Measurements from ENCODE around the gene SPTBN2. TPM values are rescaled to one million over a fixed set of nuclear protein-coding genes. Genes with fewer than 3 reads are reported as not detected.

SPTBN2 gene
- total RNA-seq = 3.2 TPM

DNA sequence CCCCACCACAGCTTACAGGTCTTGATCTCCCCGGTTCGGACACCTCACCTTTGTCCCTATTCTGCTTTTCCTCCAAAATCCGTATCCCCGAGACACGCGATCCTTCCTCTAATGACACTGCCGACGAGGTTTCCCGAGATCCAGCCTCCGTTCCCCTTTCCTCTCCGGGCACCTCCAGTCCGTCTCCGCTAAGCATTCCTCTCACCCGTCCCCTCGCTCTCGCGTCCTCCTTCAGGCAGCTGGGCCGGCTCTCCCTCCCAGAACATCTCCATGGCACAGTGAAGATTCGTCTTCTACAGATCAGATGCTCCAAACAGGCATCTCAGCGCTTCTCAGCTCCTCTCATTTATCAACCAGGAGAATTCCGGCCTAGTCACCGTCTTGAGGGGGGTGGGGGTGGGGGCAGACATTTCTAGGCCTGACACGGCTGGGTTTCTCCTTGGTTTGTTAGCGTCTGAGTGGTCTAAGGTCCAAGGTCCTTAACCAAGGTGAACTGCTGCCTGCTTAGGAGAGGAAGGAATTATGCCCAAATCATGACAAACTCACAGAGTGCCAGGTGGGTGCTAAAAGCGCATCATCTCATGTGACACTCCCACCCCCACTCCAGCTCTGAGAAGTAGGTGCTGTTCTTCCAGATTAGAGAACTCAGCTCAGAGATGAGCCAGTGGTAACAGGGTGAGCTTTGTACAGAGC is at the start of gene SPTBN2:
Gene SPTBN2, minus strand, starts transcription at position 524 of the 693 bp plus-strand sequence. CDS start 7,976 bp downstream, outside the sequence.
- intact Hi-C loops (cut with DNase I) = no loop called here
- H3K27me3 ChIP-seq = peaks cover 5% of the 10 kb centered on the region
- no peak within 1 kb of the TSS for H3K27ac ChIP-seq

DNA sequence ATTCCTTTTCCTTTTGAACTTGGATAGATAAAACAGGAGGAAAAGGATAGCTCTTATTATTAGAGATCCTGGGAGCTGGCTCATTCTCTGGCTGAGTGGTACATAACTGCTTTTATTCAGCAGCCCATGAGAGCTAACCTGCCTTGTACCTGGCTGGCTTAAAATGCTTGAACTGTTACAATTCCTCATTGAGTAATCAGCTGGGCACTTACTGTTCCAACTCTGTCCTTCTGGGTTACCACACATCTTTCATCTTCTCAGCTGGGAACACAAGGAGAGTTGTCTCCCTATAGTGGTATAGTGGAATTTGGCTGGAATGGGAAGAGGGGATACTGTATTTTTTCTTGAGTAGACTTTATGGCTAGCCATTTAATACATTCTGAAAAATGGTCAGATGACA is 39.8 kb upstream of the SPTBN2 start:
- TF ChIP-seq, protein P1, sequence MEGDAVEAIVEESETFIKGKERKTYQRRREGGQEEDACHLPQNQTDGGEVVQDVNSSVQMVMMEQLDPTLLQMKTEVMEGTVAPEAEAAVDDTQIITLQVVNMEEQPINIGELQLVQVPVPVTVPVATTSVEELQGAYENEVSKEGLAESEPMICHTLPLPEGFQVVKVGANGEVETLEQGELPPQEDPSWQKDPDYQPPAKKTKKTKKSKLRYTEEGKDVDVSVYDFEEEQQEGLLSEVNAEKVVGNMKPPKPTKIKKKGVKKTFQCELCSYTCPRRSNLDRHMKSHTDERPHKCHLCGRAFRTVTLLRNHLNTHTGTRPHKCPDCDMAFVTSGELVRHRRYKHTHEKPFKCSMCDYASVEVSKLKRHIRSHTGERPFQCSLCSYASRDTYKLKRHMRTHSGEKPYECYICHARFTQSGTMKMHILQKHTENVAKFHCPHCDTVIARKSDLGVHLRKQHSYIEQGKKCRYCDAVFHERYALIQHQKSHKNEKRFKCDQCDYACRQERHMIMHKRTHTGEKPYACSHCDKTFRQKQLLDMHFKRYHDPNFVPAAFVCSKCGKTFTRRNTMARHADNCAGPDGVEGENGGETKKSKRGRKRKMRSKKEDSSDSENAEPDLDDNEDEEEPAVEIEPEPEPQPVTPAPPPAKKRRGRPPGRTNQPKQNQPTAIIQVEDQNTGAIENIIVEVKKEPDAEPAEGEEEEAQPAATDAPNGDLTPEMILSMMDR (IDR thresholded peaks at IDR 0.05) = no peak
- peaks cover 0 to 3% of the 10 kb centered on the region in 2 donors for H3K4me1 ChIP-seq
- intact Hi-C loops (cut with DNase I) = no loop called here
- no peaks in the 10 kb centered on the region for H3K9me3 ChIP-seq
- no peaks in the 10 kb centered on the region for H3K27me3 ChIP-seq
- no peaks in the 10 kb centered on the region for H3K36me3 ChIP-seq
- DNase-seq (ENCODE audit: low spot score in 2 of 2) = no peak
- H3K27ac ChIP-seq = no peak overlapping the region
- H3K4me3 ChIP-seq = no peak overlapping the region

More for the DNA sequence above, at the start of gene SPTBN2:
- TF ChIP-seq, protein P1 (IDR thresholded peaks at IDR 0.05) = no peak
- peak within 1 kb of the TSS; percentile 60 to 67 for H3K4me3 ChIP-seq
- H3K4me1 ChIP-seq = peaks cover 3 to 6% of the 10 kb centered on the region in 2 donors
- DNase-seq (ENCODE audit: low spot score in 2 of 2) = no peak
- H3K36me3 ChIP-seq = no peaks in the 10 kb centered on the region
- no peaks in the 10 kb centered on the region for H3K9me3 ChIP-seq

DNA sequence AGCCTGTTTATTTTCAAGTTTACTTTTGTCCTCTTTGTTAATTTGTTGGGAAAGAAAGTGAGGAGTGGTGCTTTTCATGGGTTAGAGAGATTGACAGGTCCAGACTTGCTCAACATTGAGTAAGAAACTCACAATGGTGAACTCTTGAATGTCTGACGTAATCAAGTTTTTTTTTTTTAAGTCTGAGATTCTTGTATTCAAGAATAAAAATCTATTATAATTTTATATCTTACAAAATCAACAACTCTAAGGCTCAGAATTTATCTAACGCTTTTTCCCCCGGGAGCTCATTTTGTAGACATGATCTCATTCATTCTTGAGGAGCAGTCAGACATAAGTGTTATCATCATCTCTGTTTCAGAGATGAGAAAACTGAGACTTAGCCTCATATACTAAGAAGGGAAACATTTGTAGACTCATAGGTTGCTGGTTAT is 39.1 kb upstream of the SPTBN2 start:
- intact Hi-C loops (cut with DNase I) = no loop called here
- peaks cover 0 to 3% of the 10 kb centered on the region in 2 donors for H3K4me1 ChIP-seq
- H3K27ac ChIP-seq = no peak overlapping the region
- H3K4me3 ChIP-seq = no peak overlapping the region
- H3K36me3 ChIP-seq = no peaks in the 10 kb centered on the region
- H3K9me3 ChIP-seq = no peaks in the 10 kb centered on the region
- no peaks in the 10 kb centered on the region for H3K27me3 ChIP-seq
- TF ChIP-seq, protein P1 (IDR thresholded peaks at IDR 0.05) = no peak
- DNase-seq (ENCODE audit: low spot score in 2 of 2) = no peak

DNA sequence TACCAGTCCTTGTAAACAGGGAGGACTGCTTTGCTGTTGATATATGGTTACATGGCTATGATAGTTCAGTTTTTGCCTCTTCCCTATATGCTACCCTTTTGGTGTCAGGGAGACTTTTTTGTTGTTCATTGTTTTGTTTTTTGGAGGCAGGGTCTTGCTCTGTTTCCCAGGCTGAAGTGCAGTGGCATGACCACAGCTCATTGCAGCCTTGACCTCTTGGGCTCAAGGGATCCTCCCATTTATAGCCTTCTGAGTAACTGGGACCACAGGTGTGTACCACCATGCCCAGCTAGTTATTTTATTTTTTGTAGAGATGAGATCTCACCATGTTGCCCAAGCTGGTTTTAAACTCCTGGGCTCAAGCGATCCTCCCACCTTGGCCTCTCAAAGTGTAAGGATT is 38.6 kb upstream of the SPTBN2 start:
- H3K36me3 ChIP-seq = no peaks in the 10 kb centered on the region
- H3K4me3 ChIP-seq = no peak overlapping the region
- peaks cover 0 to 3% of the 10 kb centered on the region in 2 donors for H3K4me1 ChIP-seq
- no peaks in the 10 kb centered on the region for H3K9me3 ChIP-seq
- DNase-seq (ENCODE audit: low spot score in 2 of 2) = no peak
- H3K27me3 ChIP-seq = no peaks in the 10 kb centered on the region
- intact Hi-C loops (cut with DNase I) = no loop called here
- no peak overlapping the region for H3K27ac ChIP-seq
- TF ChIP-seq, protein P1 (IDR thresholded peaks at IDR 0.05) = no peak

DNA sequence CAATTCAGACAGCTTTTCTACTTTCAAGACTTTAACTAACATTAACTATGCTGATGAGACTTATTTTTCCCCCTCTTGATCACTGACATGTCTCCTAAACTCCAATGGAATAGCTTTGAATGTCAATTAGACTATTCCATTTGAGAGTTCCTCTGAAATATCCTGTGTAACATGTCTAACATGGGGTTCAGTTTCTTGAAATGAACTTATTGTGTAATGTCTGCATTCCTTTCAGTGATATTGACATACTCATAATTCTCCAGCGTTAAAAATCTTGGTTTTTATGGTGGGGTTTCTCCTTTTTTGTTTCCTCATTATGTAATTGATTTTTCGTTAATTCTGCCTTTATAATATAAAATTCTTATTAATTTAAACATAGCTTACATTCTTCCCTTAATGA is 37.7 kb upstream of the SPTBN2 start:
- no peak for DNase-seq (ENCODE audit: low spot score in 2 of 2)
- intact Hi-C loops (cut with DNase I) = no loop called here
- H3K4me3 ChIP-seq = no peak overlapping the region
- no peak overlapping the region for H3K27ac ChIP-seq
- no peaks in the 10 kb centered on the region for H3K27me3 ChIP-seq
- peaks cover 0 to 3% of the 10 kb centered on the region in 2 donors for H3K4me1 ChIP-seq
- TF ChIP-seq, protein P1 (IDR thresholded peaks at IDR 0.05) = no peak
- peaks cover 0 to 8% of the 10 kb centered on the region in 2 donors for H3K36me3 ChIP-seq
- H3K9me3 ChIP-seq = no peaks in the 10 kb centered on the region
